HG03045 (cell line): ENCODE data around the gene MAP3K20.
"Not testable (repeated sequence)": the region's sequence is repeated elsewhere in the genome, so short reads cannot be mapped to it uniquely, and the experiment has no call there.

Experiments
- ATAC-seq: cut with Tn5 transposase; IDR thresholded peaks from one replicate; pipeline ENCODE4 v1.9.1; 2021; ENCODE audit warnings: mild to moderate bottlenecking, moderate library complexity; ENCODE audit not compliant: unreplicated experiment

Gene MAP3K20

GRCh38 chr2:173153301-173153885, 77.7 kb downstream of the MAP3K20 start:
- ATAC-seq, result no peak

DNA sequence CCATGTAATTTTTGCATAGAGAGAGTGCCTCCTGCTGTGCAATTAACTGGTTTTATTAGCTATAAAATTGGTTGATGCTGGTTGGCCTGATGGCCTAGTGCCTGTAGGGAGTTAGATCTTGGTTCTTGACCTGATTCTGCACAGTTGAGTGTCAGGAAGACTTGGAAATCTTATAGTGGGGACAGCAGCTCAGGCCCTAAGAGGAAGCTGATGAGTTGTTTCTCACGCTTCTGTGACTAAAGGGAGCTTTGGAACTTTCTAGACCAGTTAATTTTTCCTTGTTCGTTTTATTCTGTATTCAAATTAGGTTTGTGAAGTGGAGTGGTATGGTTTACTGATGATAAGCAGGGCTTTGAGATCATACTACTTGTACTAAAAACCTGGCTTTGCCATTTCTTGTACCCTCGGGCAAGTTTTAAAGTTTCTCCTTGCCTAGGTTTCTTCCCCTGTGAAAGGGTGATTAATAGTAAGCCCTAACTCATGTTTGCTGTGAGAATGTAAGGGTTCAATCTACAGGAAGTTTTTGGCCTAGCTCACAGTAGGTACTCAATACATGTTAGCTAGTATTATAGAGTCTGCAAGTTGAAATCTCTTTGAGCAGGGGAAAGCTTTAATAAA, 82.1 kb downstream of the MAP3K20 start:
- ATAC-seq, result no peak

DNA sequence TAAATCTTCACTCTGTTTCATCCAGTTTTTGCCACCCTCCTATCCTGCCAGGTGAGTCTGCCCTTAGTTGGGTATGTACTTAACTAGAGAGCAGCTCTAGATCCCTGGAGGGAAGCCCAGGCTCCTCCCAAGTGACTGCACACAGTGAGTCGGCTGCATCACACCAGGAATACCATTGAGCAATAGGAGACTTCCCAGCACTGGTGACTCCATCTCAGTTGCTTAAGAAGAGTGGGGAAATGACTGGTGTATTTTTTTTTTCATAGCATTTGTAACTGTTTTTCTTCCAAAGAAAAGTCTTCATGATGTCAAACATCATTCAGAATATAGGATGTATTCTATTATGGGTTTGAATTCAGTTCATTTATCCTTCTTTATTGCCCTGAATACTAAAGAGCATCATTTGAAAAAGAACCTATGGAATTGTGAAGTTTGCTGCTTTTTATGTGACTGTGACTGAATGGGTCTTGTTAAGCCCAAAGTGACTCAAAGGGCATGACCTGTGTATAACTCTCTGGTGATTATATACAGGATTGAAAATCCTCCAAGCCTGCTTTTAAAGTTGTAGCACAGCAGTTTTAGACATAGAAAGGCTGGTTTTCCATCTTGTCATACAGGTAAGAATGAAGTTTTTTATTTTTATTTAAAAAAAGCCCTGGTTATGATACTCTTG, 84.3 kb downstream of the MAP3K20 start:
- ATAC-seq, result no peak

DNA sequence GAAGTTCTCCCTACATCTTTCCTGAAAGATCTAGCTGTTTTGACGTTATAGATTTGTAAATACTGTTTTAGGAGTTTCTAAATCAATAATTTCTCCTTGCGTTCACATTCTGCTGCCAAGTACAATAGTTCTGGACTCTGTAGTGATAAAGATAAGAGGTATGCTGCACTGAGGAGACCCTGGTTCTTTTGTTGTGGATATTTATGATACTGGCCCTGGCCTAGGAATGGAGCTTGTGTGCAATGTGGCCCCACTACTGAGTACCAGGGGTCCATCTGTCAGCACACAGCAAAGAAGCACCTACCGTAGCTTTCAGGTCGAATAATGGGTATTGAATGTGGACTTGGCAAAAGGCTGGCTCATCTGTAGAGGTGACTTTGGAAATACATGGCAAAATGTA, 85.0 kb downstream of the MAP3K20 start:
- no peak for ATAC-seq

GRCh38 chr2:173161040-173161439, 85.4 kb downstream of the MAP3K20 start:
- ATAC-seq, result no peak

DNA sequence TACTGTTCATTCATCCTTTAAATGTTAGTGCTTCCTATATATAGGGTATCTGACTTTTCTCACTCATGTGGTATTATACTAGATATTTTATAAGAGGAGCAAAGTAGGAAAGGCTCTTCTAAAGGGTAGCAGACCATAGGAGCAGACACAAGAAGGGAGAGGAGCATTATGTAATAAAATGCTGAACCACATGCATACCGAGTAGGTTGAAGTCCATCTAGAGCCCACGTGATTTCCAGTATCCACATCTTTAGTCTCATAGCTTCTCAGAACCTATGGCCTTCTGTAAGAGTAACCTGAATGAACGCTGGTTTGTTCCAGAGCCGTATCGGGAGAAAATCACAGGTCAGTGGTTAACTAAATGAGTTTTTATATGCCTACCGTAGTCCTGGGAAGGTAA, 85.9 kb downstream of the MAP3K20 start:
- no peak for ATAC-seq

DNA sequence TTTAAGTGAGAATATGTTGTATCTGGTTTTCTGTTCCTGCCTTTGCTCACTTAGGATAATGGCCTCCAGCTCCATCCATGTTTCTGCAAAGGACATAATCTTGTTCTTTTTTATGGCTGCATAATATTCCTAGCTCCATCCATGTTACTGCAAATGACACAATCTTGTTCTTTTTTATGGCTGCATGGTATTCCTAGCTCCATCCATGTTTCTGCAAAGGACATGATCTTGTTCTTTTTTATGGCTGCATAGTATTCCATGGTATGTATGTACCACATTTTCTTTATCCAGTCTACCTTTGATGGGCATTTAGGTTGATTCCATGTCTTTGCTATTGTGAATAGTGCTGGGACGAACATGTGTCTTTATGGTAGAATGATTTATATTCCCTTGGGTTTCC, 87.7 kb downstream of the MAP3K20 start:
- ATAC-seq, result not testable (repeated sequence)

DNA sequence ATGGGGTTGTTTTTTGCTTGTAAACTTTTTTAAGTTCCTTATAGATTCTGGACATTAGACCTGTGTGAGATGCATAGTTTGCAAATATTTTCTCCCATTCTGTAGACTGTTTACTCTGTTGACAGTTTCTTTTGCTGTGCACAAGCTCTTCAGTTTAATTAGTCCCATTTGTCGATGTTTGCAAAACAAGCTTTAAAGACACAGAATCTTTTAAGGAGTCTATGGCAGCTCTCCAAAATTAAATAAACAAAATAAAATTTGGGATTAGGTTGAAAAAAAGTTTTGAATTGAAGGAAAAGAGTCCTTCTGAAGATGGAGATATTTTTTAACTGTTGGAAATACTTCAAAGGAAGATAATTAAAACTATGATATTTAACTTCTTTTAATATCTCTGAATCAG, 88.8 kb downstream of the MAP3K20 start:
- no peak for ATAC-seq

GRCh38 chr2:173165443-173166238, 90.0 kb downstream of the MAP3K20 start:
- ATAC-seq, result no peak

GRCh38 chr2:173171321-173171720, 95.7 kb downstream of the MAP3K20 start:
- no peak for ATAC-seq

- no peak for ATAC-seq
These were observed 96.4 kb downstream of the MAP3K20 start for GRCh38 chr2:173171924-173172643.

GRCh38 chr2:173174339-173174738, 98.7 kb downstream of the MAP3K20 start:
- ATAC-seq, result not testable (repeated sequence)

DNA sequence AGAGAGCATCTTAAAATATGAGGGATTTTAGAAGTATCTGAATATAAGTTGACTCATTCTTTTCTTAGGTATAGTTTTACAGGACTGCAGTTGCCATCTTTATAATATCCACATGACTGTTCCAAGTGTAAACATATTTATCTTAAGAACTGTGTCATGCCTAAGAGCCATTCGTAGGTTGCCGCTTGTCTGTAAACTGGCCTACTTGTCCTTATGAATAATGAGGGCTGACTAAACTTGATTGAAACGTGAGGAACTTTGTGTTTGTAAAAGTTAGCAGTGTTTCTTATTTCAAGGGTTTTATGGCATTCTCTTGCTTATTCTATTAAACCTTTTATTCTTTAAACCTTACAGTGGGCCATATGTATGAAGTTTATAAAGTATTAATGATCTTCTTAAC, 99.6 kb downstream of the MAP3K20 start:
- ATAC-seq, result no peak

DNA sequence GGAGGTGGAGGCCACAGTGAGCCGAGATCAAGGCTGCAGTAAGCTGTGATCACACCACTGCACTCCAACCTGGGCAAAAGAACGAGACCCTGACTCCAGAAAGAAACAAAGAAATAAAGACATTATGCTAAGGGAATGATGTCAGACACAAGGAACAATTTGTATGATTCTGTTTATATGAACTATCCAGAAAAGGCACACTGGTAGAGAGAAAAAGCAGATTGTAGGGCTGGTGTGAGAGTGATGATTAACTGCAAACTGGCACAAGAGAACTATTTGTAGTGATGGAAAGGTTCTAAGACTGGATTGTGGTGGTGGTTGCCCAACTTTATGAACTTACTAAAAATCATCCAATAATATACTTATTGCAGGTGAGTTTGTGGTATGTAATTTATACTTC, 106.3 kb downstream of the MAP3K20 start:
- ATAC-seq, result no peak

DNA sequence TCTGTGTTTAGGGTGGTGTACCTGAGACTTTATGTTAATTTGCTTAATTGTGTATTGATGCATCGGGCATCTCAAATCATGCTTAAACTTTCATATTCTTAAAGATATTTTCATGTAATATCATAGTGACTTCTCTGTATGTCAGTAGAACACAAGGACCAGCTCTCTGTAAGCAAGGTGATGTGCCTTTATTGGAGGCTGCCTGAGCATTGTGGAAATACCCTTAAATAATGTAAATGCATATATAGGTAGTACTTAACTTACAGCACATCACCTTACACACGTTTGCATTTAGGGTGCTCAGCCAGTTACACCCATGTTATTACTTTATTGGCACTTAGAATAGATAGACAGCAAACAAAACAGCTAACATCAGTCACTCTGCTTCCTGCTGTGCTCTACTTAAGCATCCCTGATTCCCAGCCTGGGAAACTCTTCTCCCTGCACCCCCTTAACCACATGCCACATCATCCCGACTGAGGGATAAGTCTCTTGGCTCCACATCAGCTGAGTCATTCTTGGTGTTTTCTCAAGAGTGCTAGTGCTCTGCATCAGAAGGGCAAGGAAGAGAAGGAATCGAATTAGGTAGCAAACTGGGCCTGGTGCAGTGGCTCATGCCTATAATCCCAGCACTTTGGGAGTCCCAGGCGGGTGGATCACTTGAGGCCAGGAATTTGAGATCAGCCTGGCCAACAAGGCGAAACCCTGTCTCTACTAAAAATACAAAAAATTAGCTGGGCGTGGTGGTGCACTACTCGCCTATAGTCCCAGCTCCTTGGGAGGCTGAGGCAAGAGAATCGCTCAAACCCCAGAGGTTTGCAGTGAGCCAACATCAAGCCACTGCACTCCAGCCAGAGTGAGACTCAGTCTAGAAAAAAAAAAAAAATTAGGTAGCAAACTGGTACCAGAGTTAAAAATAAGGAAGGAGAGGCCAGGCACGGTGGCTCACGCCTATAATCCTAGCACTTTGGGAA, 108.7 kb downstream of the MAP3K20 start:
- no peak for ATAC-seq

- ATAC-seq, result no peak
These were observed 109.8 kb downstream of the MAP3K20 start for GRCh38 chr2:173185437-173185836.

- ATAC-seq, result no peak
These were observed 112.5 kb downstream of the MAP3K20 start for GRCh38 chr2:173187941-173188788.

- no peak for ATAC-seq
These were observed 116.0 kb downstream of the MAP3K20 start for GRCh38 chr2:173191601-173192000.

- ATAC-seq, result no peak
These were observed 116.4 kb downstream of the MAP3K20 start for GRCh38 chr2:173192071-173192470.
